Testis (tissue), 3 donors: ENCODE data around the gene ADSS2. TPM values are rescaled to one million over a fixed set of nuclear protein-coding genes. Genes with fewer than 3 reads are reported as not detected.

ENCODE experiments used
- DNase-seq: peaks from one replicate; pipeline ENCODE4 v3.0.0-alpha.2; 2019
- H3K27ac ChIP-seq, 2 donors: fragments of 200-600 bp; sonication (generic); one replicate each; pipeline ENCODE4 v1.5.1; 2019
- H3K27me3 ChIP-seq: fragments of 200-600 bp; sonication (generic); one replicate; pipeline ENCODE4 v1.5.1; 2019
- H3K36me3 ChIP-seq: fragments of 200-600 bp; sonication (generic); one replicate; pipeline ENCODE4 v1.5.1; 2017; ENCODE audit warnings: low read depth; ENCODE audit errors: missing control alignments
- H3K4me1 ChIP-seq: fragments of 200-600 bp; sonication (generic); one replicate; pipeline ENCODE4 v1.5.1; 2019
- H3K4me3 ChIP-seq, 2 donors: fragments of 200-600 bp; sonication (generic); one replicate each; pipeline ENCODE4 v1.5.1; 2017 to 2019
- H3K9me3 ChIP-seq: fragments of 200-600 bp; sonication (generic); one replicate; pipeline ENCODE4 v1.5.1; 2017
- CTCF ChIP-seq, 3 experiments: fragments of 450-650 bp in 2 of 3; fragments of 200-600 bp in 1 of 3; sonication (generic) in 1 of 3; IDR thresholded peaks; one replicate each; pipeline ENCODE4 v1.5.1; 2016 to 2019; ENCODE audit warnings: antibody characterized with exemption in 3 of 3, mild to moderate bottlenecking in 2 of 3, moderate library complexity in 1 of 3
- POLR2A ChIP-seq: fragments of 450-650 bp; IDR thresholded peaks from one replicate; pipeline ENCODE4 v1.6.1; 2017; ENCODE audit warnings: antibody characterized with exemption, mild to moderate bottlenecking, moderate library complexity
- WGBS, 2 donors: methylation state at CpG; one replicate each; pipeline ENCODE4 v1.1.5; 2018; 5-methylcytosine and 5-hydroxymethylcytosine counted together
- intact Hi-C: fragments of 100-400 bp; cut with DNase I; formaldehyde crosslinking; loops from one replicate; pipeline ENCODE4 v1.15.1; 2023; ENCODE audit warnings: low total_unique reads
- polyA plus RNA-seq: library from polyadenylated mRNA; stranded (reverse); fragments of 350-450 nt; fragmentation: Illumina TruSeq; extraction: RNeasy Lipid Tissue Mini Kit (QIAGEN cat#74804); gene quantifications from one replicate; pipeline ENCODE4 v1.2.3, GENCODE V29; 2014; ENCODE audit warnings: low read depth, low replicate concordance; ENCODE audit not compliant: insufficient read depth
- total RNA-seq, 2 donors: library from RNA; depleted of rRNA; stranded (reverse); fragments of >200 nt; gene quantifications; one replicate each; pipeline ENCODE4 v1.2.3, GENCODE V29; 2016

Gene ADSS2
- total and polyA plus RNA-seq, 3 donors from 2014 or later = 61.0 to 96.2 (median 76.3) TPM

GRCh38 chr1:244450597-244451538 is 841 bp downstream of the ADSS2 start:
- Histone ChIP-seq H3K4me3 (peak overlapping the region; percentile 90 to 92), H3K27ac (peak overlapping the region; percentile 94), H3K36me3 (no peaks in the 10 kb centered on the region), H3K4me1 (peaks cover 18% of the 10 kb centered on the region), H3K27me3 (no peaks in the 10 kb centered on the region), H3K9me3 (no peaks in the 10 kb centered on the region)
- 1% methylated on average over 7 to 31 of the region's 41 CpGs for WGBS, 2 donors
- peak; percentile 55 for DNase-seq
- TF ChIP-seq CTCF (IDR thresholded peaks at IDR 0.05) = no peak
- intact Hi-C loops = no loop called here

GRCh38 chr1:244449936-244450508 is 1.7 kb downstream of the ADSS2 start:
- H3K4me1 ChIP-seq = peaks cover 23% of the 10 kb centered on the region
- intact Hi-C loops = no loop called here

GRCh38 chr1:244448279-244449036 is 3.3 kb downstream of the ADSS2 start:
- intact Hi-C loops = no loop called here
- Histone ChIP-seq H3K9me3 (no peaks in the 10 kb centered on the region), H3K36me3 (no peaks in the 10 kb centered on the region), H3K27me3 (no peaks in the 10 kb centered on the region), H3K27ac (no peak overlapping the region), H3K4me3 (no peak overlapping the region), H3K4me1 (peaks cover 27% of the 10 kb centered on the region)
- TF ChIP-seq CTCF (IDR thresholded peaks at IDR 0.05) = no peak
- no peak for TF ChIP-seq POLR2A
- no peak for DNase-seq
- WGBS, 2 donors = 86 to 93% methylated on average over 5 of the region's 5 CpGs

More at GRCh38 chr1:244449936-244450508, 1.7 kb downstream of the ADSS2 start:
- H3K4me3 ChIP-seq = no peak overlapping the region
- H3K27me3 ChIP-seq = no peaks in the 10 kb centered on the region
- no peak for DNase-seq
- TF ChIP-seq CTCF (IDR thresholded peaks at IDR 0.05) = no peak
- TF ChIP-seq POLR2A = no peak
- 63 to 64% methylated on average over 8 of the region's 8 CpGs for WGBS, 2 donors
- H3K36me3 ChIP-seq = no peaks in the 10 kb centered on the region
- H3K9me3 ChIP-seq = no peaks in the 10 kb centered on the region
- H3K27ac ChIP-seq = peak overlapping the region in 1 of 2 donors; percentile 94

GRCh38 chr1:244447552-244447951 is 4.2 kb downstream of the ADSS2 start:
- Histone ChIP-seq H3K4me1 (peaks cover 27% of the 10 kb centered on the region), H3K36me3 (no peaks in the 10 kb centered on the region), H3K27me3 (no peaks in the 10 kb centered on the region), H3K4me3 (no peak overlapping the region), H3K27ac (no peak overlapping the region), H3K9me3 (no peaks in the 10 kb centered on the region)
- TF ChIP-seq CTCF (IDR thresholded peaks at IDR 0.05) (no peak), POLR2A (no peak)
- 86 to 89% methylated on average over 2 of the region's 2 CpGs for WGBS, 2 donors
- intact Hi-C loops = no loop called here
- DNase-seq = no peak
